ENCODE measurements around the gene AQP4. TPM values are rescaled to one million over a fixed set of nuclear protein-coding genes. Genes with fewer than 3 reads are reported as not detected.

Gene AQP4
- total and polyA plus RNA-seq, 2 of the 13 experiments (the other 11 are each of a cell fraction or from before 2014, with no cell fraction given) = 0.20 to 0.62 TPM

DNA sequence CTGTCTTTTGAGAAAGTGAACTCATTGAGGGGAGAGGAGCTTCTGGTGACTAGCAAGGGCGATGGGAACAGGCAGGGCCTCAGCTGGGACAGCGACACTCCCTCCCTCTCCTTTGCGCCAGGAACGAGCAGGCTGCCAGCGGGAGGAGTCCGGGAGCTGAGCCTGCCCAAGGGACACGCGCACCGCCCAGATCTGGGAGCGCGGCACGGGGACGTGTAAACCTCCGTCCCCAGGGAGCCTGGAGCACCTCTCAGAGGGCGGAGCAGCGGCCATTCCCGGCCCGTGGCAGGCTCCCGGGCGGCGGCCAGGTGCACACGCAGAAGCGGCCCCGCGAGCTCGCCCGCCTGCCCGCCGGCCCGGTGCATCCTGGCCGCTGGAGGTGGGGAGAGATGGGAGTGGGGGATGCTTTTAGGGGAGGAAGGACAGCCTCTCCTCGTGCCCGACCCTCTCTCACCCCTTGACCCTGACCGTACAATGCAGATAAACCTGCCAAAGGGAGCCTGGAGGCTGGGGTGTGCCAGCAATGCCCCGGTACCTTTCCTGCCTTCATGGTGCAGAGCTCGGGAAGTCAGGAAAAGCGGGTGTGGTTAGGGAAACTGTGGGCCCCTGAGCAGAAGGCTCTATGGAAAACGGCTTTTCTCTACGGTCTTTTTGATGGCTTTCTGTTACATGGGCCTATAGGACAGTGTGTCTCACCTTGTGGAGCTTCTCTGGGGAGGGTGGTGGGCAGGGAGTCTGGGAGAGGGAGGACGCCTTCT, 2.2 kb downstream of the AQP4 start:
- DNase-seq (ENCODE audit: low spot score) (no peak), FAIRE-seq (no peak), ATAC-seq (peak; percentile 92)
- H3K27ac ChIP-seq (ENCODE audit: extremely low read length, insufficient read depth, low read length) = no peak overlapping the region
- intact Hi-C loops (cut with micrococcal nuclease; ENCODE audit: unreplicated experiment) = no loop called here
- no peak overlapping the region for H2AFZ ChIP-seq (ENCODE audit: low read length)
- H3K4me2 ChIP-seq (ENCODE audit: low read depth, low read length) = peak overlapping the region; percentile 58
- peaks cover 0 to 51% of the 10 kb centered on the region in 2 experiments; a peak in 4 of 5 replicates for H3K27me3 ChIP-seq (ENCODE audit: control insufficient read depth in 1 of 2, insufficient read depth in 2 of 2, low read length in 2 of 2)
- peak overlapping the region in 2 of 3 experiments; percentile 31 to 50; a peak in 3 of 6 replicates for H3K4me3 ChIP-seq (replicated peaks in 1 of 3; ENCODE audit: insufficient read depth in 1 of 3, low read depth in 2 of 3, low read length in 3 of 3)
- BruUV-seq (replicated peaks) = no TSS peak
- CTCF ChIA-PET (ENCODE audit: low intra/inter-chr PET ratio, low total read pairs) = no interaction called here
- H3K79me2 ChIP-seq (ENCODE audit: insufficient read depth, low read length) = no peaks in the 10 kb centered on the region
- WGBS (ENCODE audit: low lambda C conversion rate) = 13% methylated on average over 6 of the region's 40 CpGs
- in situ Hi-C loops (cut with HindIII; ENCODE audit: extremely low pct_ligation_motif_present, low pct_unique_long_range_greater_than_20kb) = no loop called here
- no peaks in the 10 kb centered on the region for H4K20me1 ChIP-seq (ENCODE audit: insufficient read depth, low read length)
- H3K36me3 ChIP-seq (replicated peaks in 1 of 2; ENCODE audit: control insufficient read depth in 1 of 2, insufficient read depth in 2 of 2, low read length in 2 of 2) = no peaks in the 10 kb centered on the region
- no peak overlapping the region for H3K9ac ChIP-seq (ENCODE audit: insufficient read depth, low read depth, low read length)
- no peaks in the 10 kb centered on the region for H3K9me3 ChIP-seq (ENCODE audit: low read length)
- POLR2A ChIA-PET = no interaction called here
- H3K4me1 ChIP-seq (ENCODE audit: insufficient read depth, low read length) = no peaks in the 10 kb centered on the region
- TF ChIP-seq ZNF800 (CRISPR knock-in tag; IDR thresholded peaks at IDR 0.05) (peak; percentile 70; the same call in 1 of the 2 replicates), ZBTB14 (CRISPR knock-in tag; IDR thresholded peaks at IDR 0.05) (peak; percentile 43; the same call in 1 of the 2 replicates), KLF16 (CRISPR knock-in tag; IDR thresholded peaks at IDR 0.05) (no peak), HNRNPK (IDR thresholded peaks at IDR 0.05; ENCODE audit: low read depth, low read length, poor library complexity, severe bottlenecking) (peak; percentile 43), UBTF (CRISPR knock-in tag; IDR thresholded peaks at IDR 0.05) (peak; percentile 41; the same call in 1 of the 2 replicates), CTCF (CRISPR knock-in tag; IDR thresholded peaks at IDR 0.05) (peak; percentile 23; the same call in 1 of the 2 replicates)
- TF ChIP-seq, protein P1, sequence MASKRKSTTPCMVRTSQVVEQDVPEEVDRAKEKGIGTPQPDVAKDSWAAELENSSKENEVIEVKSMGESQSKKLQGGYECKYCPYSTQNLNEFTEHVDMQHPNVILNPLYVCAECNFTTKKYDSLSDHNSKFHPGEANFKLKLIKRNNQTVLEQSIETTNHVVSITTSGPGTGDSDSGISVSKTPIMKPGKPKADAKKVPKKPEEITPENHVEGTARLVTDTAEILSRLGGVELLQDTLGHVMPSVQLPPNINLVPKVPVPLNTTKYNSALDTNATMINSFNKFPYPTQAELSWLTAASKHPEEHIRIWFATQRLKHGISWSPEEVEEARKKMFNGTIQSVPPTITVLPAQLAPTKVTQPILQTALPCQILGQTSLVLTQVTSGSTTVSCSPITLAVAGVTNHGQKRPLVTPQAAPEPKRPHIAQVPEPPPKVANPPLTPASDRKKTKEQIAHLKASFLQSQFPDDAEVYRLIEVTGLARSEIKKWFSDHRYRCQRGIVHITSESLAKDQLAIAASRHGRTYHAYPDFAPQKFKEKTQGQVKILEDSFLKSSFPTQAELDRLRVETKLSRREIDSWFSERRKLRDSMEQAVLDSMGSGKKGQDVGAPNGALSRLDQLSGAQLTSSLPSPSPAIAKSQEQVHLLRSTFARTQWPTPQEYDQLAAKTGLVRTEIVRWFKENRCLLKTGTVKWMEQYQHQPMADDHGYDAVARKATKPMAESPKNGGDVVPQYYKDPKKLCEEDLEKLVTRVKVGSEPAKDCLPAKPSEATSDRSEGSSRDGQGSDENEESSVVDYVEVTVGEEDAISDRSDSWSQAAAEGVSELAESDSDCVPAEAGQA (IDR thresholded peaks at IDR 0.05; ENCODE audit: low read depth) = no peak
- TF ChIP-seq, protein P1 (CRISPR knock-in tag; IDR thresholded peaks at IDR 0.05; ENCODE audit: borderline replicate concordance) = no peak

Data from HepG2 (cell line).